ENCODE results near the gene UBFD1.
"Not testable (repeated sequence)": the region's sequence is repeated elsewhere in the genome, so short reads cannot be mapped to it uniquely, and the experiment has no call there.

The UBFD1 gene

DNA sequence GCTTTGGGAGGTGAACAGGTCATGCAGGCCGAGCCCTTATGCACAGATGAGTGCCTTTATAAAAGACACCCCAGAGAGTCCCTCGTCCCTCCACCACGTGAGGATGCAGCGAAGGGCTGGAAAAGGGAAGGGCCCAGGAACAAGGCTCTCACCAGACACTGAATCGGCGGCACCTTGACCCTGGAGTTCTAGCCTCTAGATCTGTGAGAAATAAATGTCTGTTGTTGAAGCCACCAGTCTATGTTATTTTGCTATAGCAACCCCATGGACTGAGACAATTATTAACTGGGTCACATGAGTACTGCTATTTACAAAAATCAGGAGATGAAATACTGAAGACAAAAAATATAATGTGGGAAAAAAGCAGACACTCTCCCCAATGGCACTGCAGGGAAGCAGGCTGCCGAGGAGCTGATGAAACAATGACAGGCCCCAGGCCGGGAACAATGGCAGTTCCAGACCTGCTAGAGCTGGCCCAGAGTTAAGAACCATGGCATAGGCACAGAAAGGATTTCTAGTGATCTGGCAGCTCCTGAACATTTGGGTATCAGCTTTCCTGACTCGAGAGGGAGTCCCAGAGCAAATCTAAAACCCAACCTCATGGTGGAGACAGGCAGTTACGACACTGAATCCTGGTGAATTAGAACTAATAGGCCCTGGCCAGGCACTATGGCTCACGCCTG lies 29.4 kb upstream of the UBFD1 start:
- no peak for DNase-seq (ENCODE audit: low read depth in 2 of 2)

DNA sequence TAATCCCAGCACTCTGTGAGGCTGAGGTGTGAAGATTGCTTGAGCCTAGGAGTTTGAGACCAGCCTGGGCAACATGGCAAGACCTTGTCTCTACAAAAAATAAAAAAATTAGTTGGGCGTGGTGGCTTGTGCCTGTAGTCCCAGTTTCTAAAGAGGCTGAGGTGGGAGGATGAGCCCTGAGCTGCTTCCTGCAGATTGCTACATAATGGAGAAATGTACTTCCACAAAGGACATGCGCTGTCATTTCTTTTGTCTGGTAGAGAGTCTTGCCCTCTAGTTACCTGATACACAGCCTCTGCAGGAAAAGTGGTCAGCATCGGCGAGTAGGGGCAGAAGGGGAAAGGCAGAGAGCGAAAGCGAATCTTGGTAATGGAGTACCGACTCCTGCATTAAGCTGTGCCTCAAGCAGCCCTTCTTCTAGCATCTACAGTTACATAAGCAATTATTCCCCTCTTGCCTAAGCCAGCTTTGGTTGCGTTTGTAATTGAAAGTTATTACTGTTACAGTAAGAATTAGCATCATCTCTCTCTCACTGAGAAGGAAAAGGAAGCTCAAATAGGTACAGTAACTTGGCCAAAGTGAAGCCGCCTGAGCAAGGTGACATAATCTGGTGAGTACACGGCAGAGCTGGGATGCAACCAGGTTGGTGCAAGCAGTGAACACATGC lies 28.8 kb upstream of the UBFD1 start:
- no peak for DNase-seq (ENCODE audit: low read depth in 2 of 2)

DNA sequence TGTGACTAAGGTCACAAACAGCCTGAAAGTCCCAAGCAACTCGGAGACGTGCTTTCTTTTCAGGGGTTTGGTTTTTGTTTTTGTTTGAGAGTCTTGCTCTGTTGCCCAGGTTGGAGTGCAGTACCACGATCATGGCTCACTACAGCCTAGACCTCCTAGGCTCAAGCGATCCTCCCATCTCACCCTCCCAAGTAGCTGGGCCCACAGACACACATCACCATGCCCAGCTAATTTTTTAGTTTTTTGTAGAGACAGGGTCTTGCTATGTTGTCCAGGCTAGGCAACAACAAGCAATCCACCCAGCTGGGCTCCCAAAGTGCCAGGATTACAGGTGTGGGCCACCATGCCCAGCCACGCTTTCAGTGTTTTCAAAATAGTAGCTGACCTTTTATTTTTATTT lies 27.5 kb upstream of the UBFD1 start:
- DNase-seq (ENCODE audit: low read depth in 2 of 2): no peak

DNA sequence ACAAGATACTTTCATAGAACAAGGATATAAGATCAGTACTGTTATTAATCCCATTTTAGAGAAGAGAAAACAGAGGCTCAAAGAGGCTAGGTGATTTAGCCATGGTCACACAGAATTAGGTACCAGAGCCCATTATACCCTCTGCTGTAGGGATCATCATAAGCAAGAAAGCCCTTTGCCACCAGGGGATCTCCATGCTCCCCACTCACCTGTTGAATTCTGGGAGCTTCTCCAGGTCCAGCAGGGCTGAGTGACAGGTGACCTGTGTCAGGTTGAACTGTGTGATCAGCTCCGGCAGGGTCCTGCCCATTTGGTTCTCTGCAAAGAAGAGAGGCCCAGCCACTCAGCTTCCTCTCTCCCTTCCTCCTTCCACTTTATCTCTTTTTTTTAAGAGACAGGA lies 25.1 kb upstream of the UBFD1 start:
- no peak for DNase-seq (ENCODE audit: low read depth in 2 of 2)

DNA sequence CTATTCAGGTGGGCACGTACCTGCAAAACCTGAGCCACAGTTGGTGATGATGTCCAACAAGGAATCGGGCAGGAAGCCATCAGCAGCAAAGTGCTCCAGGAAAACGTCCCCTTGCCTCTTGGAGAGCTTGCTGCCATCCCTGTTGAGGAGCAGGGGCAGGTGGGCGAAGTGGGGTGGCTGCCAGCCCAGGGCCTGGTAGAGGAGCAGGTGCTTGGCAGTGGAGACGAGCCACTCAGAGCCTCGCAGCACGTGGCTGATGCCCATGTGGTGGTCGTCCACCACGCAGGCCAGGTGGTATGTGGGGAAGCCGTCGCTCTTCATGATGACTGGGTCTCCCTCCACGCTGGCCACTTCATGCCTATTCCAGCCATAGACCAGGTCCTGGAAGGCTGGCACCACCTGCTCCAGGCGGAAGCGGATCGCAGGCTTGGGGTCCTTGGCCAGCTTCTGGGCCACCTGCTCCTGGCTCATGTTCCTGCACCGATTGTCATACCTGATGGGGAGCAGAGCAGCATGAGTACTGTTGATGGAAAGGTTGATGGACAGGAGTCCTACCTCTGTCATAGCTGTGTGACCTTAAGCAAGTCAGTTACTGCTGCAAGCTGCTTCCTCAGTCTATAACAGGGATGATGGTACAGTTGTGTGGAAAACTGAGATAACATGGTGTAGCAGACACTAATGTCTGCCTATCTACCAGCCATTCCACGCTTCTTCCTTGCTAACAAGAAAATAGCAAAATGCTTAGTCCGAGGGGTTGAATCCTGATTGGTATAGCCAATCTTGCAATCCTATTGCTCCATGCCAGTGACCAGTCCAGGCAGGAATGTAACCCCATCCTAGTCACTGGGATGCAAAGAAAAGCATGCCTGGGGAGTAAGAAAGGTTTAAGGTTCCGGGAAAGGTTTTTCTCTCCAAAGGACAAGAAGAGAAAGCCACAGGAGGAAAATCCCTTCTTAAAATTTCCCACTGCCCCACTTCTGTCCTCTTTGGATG lies 22.4 kb upstream of the UBFD1 start:
- DNase-seq (ENCODE audit: low read depth in 2 of 2): no peak

DNA sequence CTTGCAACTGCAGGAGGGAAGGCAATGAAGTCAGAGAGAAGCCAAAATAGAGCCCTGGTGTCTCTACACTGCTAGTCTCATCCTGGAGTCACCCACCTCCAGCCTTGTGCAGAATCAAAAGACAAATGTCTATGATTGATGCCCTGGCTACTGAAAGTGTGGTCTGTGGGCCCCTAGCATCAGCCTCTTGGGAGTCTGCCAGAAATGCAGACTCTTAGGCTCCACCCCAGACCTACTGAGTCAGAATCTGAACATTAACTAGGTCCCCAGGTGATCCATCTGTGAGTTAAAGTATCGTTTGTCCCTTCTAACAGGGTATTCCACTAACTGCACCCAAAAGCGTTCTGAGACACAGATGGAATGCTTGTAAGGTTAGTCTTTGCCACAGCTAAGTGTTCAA lies 21.6 kb upstream of the UBFD1 start:
- DNase-seq (ENCODE audit: low read depth in 2 of 2): no peak

DNA sequence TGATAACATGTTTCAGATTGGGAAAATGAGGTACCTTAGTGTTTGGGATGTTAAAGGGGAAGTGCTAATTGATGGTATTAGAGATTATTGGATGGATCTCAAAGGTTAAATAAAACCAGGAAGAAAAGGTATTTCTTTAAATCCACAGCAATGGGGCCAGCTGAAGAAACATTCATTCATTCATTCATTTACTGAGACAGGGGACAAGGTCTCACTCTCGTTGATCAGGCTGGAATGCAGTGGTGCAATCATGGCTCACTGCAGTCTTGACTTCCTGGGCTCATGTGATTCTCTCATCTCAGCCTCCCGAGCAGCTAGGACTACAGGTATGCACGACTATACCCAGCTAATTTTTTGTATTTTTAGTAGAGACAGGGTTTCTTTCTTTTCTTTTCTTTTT lies 20.1 kb upstream of the UBFD1 start:
- no peak for DNase-seq (ENCODE audit: low read depth in 2 of 2)

DNA sequence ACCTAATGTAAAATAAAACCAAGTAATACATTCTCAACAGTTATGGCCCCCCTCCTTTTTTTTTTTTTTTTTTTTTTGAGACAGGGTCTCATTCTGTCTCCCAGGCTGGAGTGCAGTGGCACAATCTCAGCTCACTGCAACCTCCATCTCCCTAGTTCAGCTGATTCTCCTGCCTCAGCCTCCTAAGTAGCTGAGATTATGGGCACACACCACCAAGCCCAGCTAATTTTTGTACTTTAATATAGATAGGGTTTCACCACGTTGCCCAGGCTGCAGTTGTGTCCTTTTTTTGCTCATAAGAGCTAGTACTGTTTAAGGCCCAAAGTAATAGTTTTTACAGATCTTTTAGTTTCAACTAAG lies 18.6 kb upstream of the UBFD1 start:
- DNase-seq (ENCODE audit: low read depth in 2 of 2): no peak

DNA sequence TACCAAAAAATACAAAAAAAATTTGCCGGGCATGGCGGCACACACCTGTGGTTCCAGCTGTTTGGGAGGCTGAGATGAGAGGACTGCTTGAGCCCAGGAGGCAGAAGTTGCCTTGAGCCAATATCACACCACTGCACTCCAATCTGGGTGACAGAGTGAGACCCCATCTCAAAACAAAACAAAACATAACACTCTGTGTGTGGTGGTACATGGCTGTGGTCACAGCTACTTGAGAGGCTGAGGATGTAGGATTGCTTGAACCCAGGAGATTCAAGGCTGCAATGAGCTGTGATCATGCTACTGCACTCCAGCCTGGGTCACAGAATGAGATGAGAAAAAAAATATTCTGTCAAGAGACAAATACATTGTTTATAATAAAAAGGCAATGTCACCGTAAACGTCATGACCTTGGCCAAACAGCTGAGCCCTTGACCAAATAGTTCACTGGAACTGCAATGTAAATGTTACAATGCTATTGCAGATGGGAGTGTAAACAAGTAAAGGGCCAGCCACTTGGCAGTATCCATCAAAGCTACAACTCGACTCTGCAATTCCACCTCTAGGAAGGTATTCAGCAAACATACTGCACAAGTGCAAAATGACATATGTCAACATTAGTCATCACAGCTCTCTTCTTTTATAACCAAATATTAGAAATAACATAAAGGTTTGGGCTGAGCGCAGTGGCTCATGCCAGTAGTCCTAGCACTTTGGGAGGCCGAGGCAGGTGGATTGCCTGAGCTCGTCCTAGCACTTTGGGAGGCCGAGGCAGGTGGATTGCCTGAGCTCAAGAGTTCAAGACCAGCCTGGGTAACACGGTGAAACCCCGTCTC lies 17.3 kb upstream of the UBFD1 start:
- DNase-seq (ENCODE audit: low read depth in 2 of 2): no peak

DNA sequence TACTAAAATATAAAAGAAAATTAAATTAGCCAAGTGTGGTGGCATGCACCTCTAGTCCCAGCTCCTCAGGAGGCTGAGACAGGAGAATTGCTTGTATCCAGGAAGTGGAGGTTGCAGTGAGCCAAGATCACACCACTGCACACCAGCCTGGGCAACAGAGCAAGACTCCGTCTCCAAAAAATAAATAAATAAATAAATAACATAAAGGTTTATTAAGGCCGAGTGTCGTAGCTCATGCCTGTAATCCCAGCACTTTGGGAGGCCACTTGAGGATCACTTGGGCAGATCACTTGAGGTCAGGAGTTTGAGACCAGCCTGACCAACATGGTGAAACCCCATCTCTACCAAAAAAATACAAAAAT lies 16.7 kb upstream of the UBFD1 start:
- DNase-seq (ENCODE audit: low read depth in 2 of 2): not testable (repeated sequence)

DNA sequence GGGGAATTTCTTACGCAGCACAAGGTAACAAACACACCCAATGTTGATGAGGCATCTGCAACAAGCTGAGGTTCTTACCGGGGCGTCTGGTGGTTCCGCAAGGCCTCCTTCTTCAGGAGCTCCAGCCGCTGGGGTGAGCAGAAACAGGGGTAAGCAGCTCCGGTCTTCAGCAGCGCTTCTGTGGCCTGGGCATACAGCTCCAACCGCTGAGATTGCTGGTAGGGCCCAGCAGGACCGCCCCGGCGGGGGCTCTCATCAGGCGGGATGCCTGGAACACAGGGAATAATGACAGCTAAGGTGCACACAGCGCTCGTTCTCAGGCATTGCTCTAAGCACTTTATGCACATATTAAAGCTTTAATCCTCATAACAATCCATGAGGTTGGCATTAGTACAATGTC lies 13.1 kb upstream of the UBFD1 start:
- no peak for DNase-seq (ENCODE audit: low read depth in 2 of 2)

DNA sequence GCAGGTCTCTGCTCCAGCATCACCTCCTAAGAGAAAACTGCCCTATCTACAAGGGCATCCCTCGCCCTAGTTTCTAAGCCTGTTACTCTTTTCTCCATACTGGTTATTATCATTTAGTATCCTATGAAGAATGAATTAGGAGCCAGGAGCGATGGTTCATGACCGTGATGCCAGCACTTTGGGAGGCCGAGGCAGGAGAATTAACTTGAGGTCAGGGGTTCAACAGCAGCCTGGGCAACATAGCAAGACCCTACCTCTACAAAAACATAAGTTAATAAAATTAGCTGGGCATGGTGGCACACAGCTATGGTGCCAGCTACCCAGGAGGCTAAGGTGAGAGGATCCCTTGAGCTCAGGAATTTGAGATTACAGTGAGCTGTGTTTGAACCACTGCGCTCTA lies 7.6 kb upstream of the UBFD1 start:
- DNase-seq (ENCODE audit: low read depth in 2 of 2): no peak

DNA sequence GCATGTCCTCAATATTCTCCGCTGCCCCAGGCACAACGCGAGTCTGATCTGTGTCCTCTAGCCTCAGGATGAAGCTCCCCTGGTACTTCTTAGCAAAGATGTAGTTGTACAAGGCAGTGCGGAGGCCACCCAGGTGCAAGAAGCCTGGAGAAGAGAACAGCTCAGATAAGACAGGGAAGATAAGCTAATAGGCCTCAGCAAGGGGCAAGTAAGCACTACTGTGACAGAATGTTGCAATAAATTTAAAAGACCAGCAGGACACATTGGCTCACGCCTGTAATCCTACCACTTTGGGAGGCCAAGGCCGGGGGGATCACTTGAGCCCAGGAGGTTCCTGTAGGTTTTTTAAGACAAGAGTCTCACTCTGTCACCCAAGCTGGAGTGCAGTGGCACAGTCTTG lies 5.4 kb upstream of the UBFD1 start:
- no peak for DNase-seq (ENCODE audit: low read depth in 2 of 2)

DNA sequence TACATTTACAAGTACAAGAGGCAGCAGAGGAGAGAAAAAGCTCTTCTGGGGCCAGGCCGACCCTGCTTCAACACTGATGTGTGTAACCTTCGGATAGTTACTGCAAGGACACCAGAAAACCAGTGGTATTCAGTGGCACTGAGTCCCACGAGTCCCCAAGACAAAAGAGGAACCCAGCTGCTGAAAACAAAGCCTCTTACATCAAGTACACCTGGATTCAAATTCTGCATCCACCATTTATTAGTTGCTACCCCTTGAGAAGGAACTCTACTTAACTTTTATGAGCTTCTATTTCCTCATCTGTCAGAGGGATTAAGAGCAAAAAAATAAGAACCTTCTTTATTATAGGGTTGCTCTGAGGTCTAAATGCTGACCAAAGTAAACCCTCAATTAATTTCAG lies 3.0 kb upstream of the UBFD1 start:
- no peak for DNase-seq (ENCODE audit: low read depth in 2 of 2)

DNA sequence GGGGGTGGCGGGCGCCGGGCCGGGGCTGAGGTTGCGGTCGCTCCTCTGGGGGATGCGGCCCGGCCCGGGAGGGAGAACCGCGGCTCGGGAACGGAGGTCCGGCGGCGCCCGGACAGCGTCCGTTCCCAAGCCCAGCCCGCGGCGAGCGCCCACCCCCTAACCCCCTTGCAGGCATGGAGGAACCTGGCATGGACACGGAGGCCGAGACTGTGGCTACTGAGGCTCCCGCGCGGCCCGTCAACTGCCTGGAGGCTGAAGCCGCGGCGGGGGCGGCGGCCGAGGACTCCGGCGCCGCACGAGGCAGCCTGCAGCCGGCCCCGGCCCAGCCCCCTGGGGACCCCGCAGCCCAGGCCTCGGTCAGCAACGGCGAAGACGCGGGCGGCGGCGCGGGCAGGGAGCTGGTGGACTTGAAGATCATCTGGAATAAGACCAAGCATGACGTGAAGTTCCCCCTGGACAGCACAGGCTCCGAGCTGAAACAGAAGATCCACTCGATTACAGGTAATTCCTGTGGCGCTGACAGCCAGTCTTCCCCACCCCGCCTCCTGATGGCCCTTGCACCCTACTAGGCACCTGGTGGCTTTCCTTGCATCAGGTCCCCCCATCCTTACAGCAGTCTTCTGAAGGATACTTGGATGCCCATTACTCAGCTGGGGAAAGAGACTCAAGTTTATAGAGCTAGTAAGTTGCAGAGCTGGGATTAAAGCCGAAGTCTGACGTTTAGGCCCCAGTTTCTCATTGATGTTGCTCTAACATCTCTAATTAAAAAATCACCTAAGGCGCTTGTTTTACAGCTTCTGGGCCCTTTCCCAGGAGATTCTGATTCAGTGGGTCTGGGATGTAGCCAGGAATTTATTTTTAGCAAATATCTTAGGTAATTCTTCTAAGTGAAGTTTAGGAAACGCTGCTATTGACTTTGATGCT lies 514 bp downstream of the UBFD1 start:
- no peak for DNase-seq (ENCODE audit: low read depth in 2 of 2)

DNA sequence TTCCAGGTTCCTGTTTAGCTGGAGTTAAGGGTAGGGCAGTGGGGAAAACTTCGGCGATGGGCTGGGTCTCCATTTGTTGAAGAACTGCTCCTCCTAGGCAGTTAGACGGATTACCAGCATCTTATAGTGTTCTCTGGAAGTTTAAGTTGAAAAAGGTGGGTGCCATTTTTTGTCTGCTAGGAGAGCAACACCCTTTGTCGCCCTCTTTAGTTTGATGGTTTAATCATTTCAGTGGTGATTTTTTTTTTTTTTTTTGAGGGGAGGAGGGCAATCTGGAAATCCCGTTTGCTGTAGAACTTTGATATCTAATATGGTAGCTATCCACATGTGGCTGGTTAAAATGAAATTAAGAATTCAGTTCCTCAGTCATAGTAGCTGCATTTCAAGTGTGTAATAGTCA lies 4.1 kb downstream of the UBFD1 start:
- DNase-seq (ENCODE audit: low read depth in 2 of 2): no peak

DNA sequence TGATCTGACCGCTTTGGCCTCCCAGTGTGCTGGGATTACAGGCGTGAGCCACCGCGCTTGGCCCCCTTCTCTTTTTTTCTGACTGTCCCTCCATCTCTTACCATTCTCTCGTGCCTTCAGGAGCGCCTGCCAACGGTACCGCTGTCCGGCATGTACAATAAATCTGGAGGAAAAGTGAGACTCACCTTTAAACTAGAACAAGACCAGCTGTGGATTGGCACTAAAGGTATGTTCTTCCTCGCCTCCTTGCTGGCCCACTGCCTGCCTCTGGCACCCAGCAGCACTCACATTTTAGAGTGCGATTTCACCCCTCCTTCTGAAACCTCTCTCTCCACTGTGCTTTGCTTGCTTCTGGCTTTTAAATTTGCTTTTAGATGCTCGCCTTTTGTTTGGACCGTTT lies 5.0 kb downstream of the UBFD1 start:
- no peak for DNase-seq (ENCODE audit: low read depth in 2 of 2)

DNA sequence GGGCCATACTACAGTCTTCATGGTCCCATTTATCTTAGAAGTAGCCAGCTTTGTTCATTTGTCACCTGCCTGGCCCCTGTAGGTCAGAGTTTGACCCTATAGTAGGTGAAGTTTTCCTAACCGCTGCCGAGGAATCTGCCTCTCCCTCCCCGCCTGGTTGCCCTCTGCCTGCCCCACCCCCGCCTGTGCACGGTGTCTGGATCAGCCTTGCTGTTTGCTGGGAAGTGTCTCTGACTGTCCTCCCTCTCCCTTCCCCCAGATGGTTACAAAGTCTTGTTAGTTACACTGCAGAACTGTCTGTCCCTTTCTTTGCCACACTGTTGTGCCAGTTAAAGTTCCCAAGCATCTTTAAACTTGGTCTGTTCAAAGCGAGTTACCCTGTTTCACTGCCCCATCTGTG lies 5.7 kb downstream of the UBFD1 start:
- no peak for DNase-seq (ENCODE audit: low read depth in 2 of 2)

DNA sequence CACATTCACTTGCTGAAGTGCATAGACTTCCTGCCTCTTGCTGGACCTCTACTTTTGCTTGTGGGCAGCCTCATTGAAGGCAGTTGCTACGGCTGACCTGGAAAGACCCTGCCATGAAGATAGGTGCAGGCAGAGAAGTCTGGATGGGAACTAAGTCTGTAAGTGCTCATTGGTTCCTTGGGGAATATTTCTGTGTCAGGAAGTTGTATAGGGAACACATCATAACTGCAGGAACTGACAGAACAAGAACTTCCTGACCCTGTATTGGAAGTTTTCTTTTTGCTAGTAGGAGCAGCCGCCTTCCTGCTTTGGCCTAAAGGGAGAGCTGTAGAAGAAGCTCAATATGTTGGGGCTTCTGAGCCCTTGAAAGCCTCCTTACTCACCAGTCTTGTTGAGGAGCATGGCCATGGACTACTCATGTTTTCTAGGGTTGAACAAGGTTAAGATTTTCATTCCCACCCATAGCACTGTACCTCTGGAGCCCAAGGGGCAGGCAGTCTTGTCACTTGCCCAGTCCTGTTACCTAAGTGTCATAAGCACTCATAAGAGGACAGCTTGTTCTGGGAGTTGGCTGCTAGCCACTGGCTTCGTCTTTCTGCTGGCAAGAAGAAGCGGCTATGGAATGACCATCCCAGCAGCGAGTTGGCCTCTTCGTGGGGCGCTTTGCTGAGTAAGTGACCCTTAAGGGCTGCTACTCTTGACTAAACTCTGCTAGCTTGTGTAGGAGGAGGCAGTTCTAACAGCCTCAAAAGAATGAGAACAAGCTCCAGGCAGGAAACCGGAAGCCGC lies 7.2 kb downstream of the UBFD1 start:
- DNase-seq (ENCODE audit: low read depth in 2 of 2): no peak

DNA sequence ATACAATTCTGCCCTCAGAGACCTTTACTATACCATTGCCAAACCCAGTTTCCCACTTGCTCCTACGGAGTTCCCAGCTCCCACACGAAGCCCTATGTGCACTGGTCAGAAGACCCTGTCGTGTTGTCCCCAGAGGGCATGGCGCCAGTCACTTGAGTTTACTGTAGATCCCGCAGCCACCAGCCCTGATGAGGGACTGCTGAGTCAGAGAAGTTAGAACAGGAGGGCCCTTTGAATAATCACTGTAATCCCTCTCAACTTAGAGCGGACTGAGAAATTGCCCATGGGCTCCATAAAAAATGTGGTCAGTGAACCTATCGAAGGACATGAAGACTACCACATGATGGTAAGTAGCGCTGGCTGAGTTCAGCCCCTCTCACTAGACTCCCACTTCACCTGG lies 9.2 kb downstream of the UBFD1 start:
- no peak for DNase-seq (ENCODE audit: low read depth in 2 of 2)

Measured in stimulated activated CD8-positive, alpha-beta memory T cell treated with anti-CD3 and anti-CD28 coated beads, Interleukin-7, amount 100 ng/mL, for 1 hour (primary cell).